ENCODE data around the gene CDC25B.

DNA sequence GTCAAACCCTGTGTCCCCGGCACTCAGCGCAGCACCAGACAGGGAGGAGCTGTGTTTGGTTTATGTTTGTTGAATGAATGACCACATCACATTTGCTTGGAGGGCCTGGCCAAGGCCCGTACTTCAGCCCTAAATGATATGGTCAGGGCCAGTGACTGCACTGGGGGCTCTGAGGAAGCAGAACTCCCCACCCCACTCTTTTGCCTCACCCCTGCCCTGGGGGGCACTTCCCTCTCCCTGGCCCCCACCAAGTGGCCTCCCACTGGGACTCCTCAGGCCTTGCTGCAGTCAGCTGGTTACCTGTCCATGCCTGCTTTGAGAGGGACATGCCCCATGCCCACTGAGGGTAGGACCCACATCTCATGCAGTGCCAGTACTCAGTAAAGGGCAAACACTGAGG, 31.5 kb upstream of the CDC25B start:
- TF ChIP-seq, protein P1, sequence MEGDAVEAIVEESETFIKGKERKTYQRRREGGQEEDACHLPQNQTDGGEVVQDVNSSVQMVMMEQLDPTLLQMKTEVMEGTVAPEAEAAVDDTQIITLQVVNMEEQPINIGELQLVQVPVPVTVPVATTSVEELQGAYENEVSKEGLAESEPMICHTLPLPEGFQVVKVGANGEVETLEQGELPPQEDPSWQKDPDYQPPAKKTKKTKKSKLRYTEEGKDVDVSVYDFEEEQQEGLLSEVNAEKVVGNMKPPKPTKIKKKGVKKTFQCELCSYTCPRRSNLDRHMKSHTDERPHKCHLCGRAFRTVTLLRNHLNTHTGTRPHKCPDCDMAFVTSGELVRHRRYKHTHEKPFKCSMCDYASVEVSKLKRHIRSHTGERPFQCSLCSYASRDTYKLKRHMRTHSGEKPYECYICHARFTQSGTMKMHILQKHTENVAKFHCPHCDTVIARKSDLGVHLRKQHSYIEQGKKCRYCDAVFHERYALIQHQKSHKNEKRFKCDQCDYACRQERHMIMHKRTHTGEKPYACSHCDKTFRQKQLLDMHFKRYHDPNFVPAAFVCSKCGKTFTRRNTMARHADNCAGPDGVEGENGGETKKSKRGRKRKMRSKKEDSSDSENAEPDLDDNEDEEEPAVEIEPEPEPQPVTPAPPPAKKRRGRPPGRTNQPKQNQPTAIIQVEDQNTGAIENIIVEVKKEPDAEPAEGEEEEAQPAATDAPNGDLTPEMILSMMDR (IDR thresholded peaks at IDR 0.05; ENCODE audit: low read depth, low read length, missing input control) = no peak
- TF ChIP-seq NR2F2 (IDR thresholded peaks at IDR 0.05) = no peak
- TF ChIP-seq, protein P2, sequence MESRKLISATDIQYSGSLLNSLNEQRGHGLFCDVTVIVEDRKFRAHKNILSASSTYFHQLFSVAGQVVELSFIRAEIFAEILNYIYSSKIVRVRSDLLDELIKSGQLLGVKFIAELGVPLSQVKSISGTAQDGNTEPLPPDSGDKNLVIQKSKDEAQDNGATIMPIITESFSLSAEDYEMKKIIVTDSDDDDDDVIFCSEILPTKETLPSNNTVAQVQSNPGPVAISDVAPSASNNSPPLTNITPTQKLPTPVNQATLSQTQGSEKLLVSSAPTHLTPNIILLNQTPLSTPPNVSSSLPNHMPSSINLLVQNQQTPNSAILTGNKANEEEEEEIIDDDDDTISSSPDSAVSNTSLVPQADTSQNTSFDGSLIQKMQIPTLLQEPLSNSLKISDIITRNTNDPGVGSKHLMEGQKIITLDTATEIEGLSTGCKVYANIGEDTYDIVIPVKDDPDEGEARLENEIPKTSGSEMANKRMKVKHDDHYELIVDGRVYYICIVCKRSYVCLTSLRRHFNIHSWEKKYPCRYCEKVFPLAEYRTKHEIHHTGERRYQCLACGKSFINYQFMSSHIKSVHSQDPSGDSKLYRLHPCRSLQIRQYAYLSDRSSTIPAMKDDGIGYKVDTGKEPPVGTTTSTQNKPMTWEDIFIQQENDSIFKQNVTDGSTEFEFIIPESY (IDR thresholded peaks at IDR 0.05) = no peak
- TF ChIP-seq TAF1 (conservative IDR thresholded peaks at IDR 0.05) = no peak
- no peak for TF ChIP-seq YY1 (IDR thresholded peaks at IDR 0.05)
